ENCODE data around the gene PIK3R6. TPM values are rescaled to one million over a fixed set of nuclear protein-coding genes. Genes with fewer than 3 reads are reported as not detected.

The PIK3R6 gene
- total and polyA plus RNA-seq, 7 experiments from 2014 or later = 0.06 to 11.3 (median 0.43) TPM

DNA sequence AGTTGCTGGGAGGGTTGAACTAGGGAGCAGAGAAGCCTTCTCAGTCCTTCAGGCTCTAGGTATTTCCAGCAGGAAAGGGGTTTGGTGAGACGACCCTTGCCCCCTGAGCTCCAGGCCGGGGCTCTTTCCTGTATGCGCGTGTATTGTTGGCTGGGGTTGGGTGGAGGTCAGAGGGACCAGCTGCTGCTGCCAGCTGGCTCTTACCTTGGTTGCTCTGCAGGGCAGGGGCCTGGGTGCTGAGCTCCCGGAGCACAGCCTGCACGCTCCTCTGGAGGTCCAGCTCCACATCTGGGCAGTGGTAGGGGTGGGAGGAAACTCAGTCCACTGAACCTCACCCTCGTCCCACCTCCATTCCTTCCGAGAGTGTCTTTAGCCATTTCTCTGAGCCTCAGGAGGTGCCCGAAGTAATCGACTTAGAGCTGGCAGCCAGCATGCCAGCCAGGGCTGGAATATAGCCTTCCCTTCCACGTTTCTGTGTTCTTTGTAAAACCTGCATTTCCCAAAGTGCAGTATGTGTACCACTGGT is 28.0 kb downstream of the PIK3R6 start:
- H3K4me3 Mint-ChIP-seq = no peak overlapping the region
- H3K27me3 Mint-ChIP-seq = no peaks in the 10 kb centered on the region
- ChIA-PET POLR2A (no interaction called here), CTCF (no interaction called here)
- Histone ChIP-seq H3K9me3 (ENCODE audit: control insufficient read depth in 2 of 3, low read length in 3 of 3) (no peaks in the 10 kb centered on the region), H3K36me3 (ENCODE audit: control insufficient read depth in 2 of 3, insufficient read depth in 3 of 3, low read length in 3 of 3) (no peaks in the 10 kb centered on the region), H3K4me1 (ENCODE audit: control insufficient read depth in 2 of 2, insufficient read depth in 2 of 2, low read length in 2 of 2) (no peaks in the 10 kb centered on the region), H3K27ac (ENCODE audit: low read depth, low read length) (no peak overlapping the region), H3K27me3 (ENCODE audit: control insufficient read depth in 2 of 2, insufficient read depth in 2 of 2, low read length in 2 of 2) (no peaks in the 10 kb centered on the region), H3K4me3 (ENCODE audit: low read length) (no peak overlapping the region)
- no peak for ATAC-seq
- no peak for DNase-seq
- H3K4me1 Mint-ChIP-seq = peaks cover 0 to 4% (median 0%) of the 10 kb centered on the region in 7 donors
- no peak overlapping the region for H3K27ac Mint-ChIP-seq
- intact Hi-C loops (cut with micrococcal nuclease) = no loop called here
- peaks cover 0 to 6% (median 0%) of the 10 kb centered on the region in 11 donors for H3K9me3 Mint-ChIP-seq
- H3K36me3 Mint-ChIP-seq = peaks cover 0 to 16% (median 4%) of the 10 kb centered on the region in 5 donors

DNA sequence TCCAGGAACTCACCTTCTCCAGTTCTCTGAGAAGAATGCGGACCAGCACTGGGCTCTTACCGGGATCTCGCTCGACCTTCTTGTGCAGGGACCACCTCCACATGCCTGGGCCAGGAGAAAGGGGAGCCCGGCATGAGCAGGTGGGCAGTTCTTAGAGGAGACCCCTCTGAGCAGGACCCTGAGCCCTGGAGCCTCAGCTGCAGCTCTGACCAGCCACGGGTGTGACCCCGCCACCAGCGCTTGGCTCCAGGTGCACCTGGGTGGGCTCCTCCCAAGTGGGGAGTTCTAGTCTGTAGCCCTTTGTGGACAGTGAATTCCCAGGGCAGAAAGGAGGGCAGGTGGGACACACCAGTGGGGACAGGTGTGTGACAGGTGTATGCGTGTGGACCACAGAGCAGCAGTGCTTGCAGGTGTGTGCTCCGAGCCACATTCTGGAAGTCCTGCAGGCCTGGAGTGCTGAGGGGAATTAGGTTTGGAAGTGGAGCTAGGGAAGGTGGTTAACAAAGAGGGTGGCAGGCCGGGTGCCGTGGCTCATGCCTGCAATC is 28.9 kb downstream of the PIK3R6 start:
- Mint-ChIP-seq H3K36me3 (peaks cover 0 to 18% (median 4%) of the 10 kb centered on the region in 5 donors), H3K27me3 (no peaks in the 10 kb centered on the region), H3K27ac (peak overlapping the region in 1 of 9 donors; percentile 22), H3K4me1 (peaks cover 0 to 1% (median 0%) of the 10 kb centered on the region in 7 donors), H3K4me3 (no peak overlapping the region), H3K9me3 (peaks cover 0 to 6% (median 0%) of the 10 kb centered on the region in 11 donors)
- H3K4me1 ChIP-seq (ENCODE audit: control insufficient read depth in 2 of 2, insufficient read depth in 2 of 2, low read length in 2 of 2) = no peaks in the 10 kb centered on the region
- H3K36me3 ChIP-seq (ENCODE audit: control insufficient read depth in 2 of 3, insufficient read depth in 3 of 3, low read length in 3 of 3) = no peaks in the 10 kb centered on the region
- DNase-seq (no peak), ATAC-seq (no peak)
- no peaks in the 10 kb centered on the region for H3K27me3 ChIP-seq (ENCODE audit: control insufficient read depth in 2 of 2, insufficient read depth in 2 of 2, low read length in 2 of 2)
- ChIA-PET POLR2A (no interaction called here), CTCF (no interaction called here)
- H3K27ac ChIP-seq (ENCODE audit: low read depth, low read length) = no peak overlapping the region
- H3K9me3 ChIP-seq (ENCODE audit: control insufficient read depth in 2 of 3, low read length in 3 of 3) = no peaks in the 10 kb centered on the region
- H3K4me3 ChIP-seq (ENCODE audit: low read length) = no peak overlapping the region
- intact Hi-C loops (cut with micrococcal nuclease) = no loop called here

DNA sequence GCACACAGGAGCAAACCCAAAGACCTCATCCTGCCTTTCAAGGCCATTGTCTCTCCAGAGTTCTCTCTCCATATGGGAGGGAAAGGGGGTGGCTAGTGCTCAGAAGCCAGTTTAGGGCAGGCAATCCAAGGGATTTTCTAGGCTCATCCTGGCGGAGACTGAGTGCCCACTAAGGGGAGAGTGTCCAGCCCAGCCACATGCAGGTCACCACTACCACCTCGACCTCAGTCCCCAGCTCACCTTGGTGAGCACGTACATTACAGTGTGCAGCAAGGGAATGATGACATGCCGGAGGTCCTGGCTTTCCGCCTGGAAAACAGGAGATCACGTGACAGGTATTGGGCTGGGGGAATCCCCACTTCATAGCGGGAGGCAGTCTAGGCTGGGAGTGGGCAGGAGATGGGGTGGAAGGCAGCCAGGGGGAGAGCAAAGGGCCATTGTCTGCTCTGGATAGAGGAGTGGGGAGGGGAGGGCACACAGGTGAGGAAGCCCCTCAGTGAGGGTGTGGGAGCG is 29.9 kb downstream of the PIK3R6 start:
- no peaks in the 10 kb centered on the region for H3K27me3 ChIP-seq (ENCODE audit: control insufficient read depth in 2 of 2, insufficient read depth in 2 of 2, low read length in 2 of 2)
- H3K9me3 Mint-ChIP-seq = peaks cover 0 to 6% (median 0%) of the 10 kb centered on the region in 11 donors
- CTCF ChIA-PET = no interaction called here
- intact Hi-C loops (cut with micrococcal nuclease) = no loop called here
- no peak overlapping the region for H3K4me3 ChIP-seq (ENCODE audit: low read length)
- no peak overlapping the region for H3K27ac ChIP-seq (ENCODE audit: low read depth, low read length)
- no peaks in the 10 kb centered on the region for H3K4me1 Mint-ChIP-seq
- no peak overlapping the region for H3K27ac Mint-ChIP-seq
- POLR2A ChIA-PET = no interaction called here
- DNase-seq = no peak
- H3K36me3 ChIP-seq (ENCODE audit: control insufficient read depth in 2 of 3, insufficient read depth in 3 of 3, low read length in 3 of 3) = no peaks in the 10 kb centered on the region
- no peak overlapping the region for H3K4me3 Mint-ChIP-seq
- H3K36me3 Mint-ChIP-seq = peaks cover 0 to 18% (median 4%) of the 10 kb centered on the region in 5 donors
- H3K9me3 ChIP-seq (ENCODE audit: control insufficient read depth in 2 of 3, low read length in 3 of 3) = no peaks in the 10 kb centered on the region
- ATAC-seq = no peak
- H3K27me3 Mint-ChIP-seq = no peaks in the 10 kb centered on the region
- H3K4me1 ChIP-seq (ENCODE audit: control insufficient read depth in 2 of 2, insufficient read depth in 2 of 2, low read length in 2 of 2) = no peaks in the 10 kb centered on the region

DNA sequence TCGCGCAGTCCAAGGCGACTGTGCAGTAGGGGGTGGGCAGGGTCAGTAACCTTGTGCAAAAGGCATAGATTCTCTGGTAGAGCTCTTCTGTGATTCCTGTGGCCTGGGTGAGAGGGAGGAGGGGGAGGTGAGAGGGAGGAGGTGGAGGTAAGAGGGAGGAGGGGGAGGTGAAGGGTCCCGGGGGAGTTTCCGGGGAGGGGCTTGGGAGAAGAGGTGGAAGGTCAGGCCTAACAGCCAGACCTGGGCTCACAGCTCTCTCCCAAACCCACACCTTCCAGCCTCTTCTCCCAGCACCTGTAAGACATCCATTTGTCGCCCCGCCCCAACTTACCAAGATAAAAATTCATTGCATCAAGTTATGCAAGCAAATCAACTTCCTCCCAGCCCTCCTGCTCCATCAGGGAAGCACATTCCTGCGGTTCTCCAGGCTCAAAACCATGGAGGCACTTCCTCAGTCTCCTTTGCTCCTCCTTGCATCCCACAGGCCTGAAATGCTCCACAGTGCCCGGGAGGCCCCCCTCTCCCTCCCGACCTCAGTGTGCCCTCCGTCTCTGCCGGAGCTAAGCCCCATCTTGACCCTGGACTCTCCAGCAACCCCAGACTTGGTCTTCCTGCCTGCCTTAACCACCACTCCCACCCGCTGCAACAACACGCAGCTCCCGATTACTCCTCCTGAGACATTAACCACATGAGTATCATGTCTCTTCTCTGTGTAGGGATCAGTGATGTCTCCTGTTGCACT is 30.5 kb downstream of the PIK3R6 start:
- Mint-ChIP-seq H3K9me3 (peaks cover 0 to 6% (median 0%) of the 10 kb centered on the region in 11 donors), H3K36me3 (peaks cover 0 to 18% (median 4%) of the 10 kb centered on the region in 5 donors), H3K27me3 (no peaks in the 10 kb centered on the region), H3K4me1 (no peaks in the 10 kb centered on the region), H3K27ac (no peak overlapping the region), H3K4me3 (no peak overlapping the region)
- Histone ChIP-seq H3K27me3 (ENCODE audit: control insufficient read depth in 2 of 2, insufficient read depth in 2 of 2, low read length in 2 of 2) (no peaks in the 10 kb centered on the region), H3K4me3 (ENCODE audit: low read length) (no peak overlapping the region), H3K9me3 (ENCODE audit: control insufficient read depth in 2 of 3, low read length in 3 of 3) (no peaks in the 10 kb centered on the region), H3K27ac (ENCODE audit: low read depth, low read length) (no peak overlapping the region), H3K4me1 (ENCODE audit: control insufficient read depth in 2 of 2, insufficient read depth in 2 of 2, low read length in 2 of 2) (no peaks in the 10 kb centered on the region), H3K36me3 (ENCODE audit: control insufficient read depth in 2 of 3, insufficient read depth in 3 of 3, low read length in 3 of 3) (no peaks in the 10 kb centered on the region)
- CTCF ChIA-PET = no interaction called here
- intact Hi-C loops (cut with micrococcal nuclease) = no loop called here
- ATAC-seq (no peak), DNase-seq (no peak)
- POLR2A ChIA-PET = no interaction called here

DNA sequence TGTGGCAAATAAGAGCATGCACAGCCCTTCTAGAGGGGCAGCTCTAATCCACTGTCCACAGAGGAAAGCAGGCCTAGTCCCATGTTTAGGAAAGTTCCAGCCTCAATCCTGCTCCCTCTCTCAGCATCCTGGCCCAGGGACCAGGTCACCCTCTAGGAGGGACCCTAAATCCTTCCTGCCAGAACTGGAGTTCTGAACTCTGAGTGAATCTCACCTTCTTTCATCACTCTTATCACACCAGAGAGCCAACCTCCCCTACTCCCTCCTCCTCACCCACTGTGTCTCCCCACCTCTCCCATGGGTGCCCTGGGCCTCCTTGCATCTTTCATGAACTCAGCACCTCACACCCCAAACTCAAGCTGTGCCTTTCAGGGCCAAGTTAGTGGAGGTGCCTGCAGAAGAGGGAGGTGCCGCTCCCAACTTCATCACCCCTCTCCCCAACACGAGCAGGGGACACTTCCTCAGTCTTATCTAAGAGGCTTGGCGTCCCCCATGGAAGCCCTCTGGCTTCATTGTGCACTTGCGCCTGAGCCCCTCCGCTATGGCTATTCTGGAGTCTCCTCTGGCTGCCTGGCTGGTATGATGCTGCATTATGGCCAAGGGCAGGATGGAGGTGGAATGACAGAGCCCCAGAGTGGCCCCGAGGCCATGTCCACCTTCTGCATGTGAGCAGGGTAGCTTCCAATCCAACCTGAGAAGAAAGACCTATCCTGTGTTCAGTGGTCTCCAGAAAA is 31.7 kb downstream of the PIK3R6 start:
- intact Hi-C loops (cut with micrococcal nuclease) = no loop called here
- CTCF ChIA-PET = no interaction called here
- H3K36me3 ChIP-seq (ENCODE audit: control insufficient read depth in 2 of 3, insufficient read depth in 3 of 3, low read length in 3 of 3) = no peaks in the 10 kb centered on the region

DNA sequence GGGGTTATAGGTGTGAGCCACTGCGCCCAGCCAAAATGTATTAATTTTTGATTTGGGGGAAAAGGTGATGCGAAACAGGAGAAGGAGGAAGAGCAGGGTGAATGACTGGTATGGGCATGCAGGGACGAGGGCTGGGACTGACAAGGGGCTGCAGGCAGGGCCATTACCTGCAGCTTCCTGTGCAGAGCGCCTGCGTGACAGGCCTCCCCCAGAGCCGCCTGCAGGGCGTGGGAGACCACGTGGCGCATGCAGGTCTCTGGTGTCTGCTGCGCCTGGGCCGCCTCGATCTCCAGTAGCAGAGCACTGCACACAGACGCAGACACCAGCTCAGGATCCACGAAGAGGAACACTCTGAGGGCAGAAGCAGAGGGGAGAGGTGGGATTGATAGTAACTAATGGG is 32.4 kb downstream of the PIK3R6 start:
- intact Hi-C loops (cut with micrococcal nuclease) = no loop called here
- no peaks in the 10 kb centered on the region for H3K36me3 ChIP-seq (ENCODE audit: control insufficient read depth in 2 of 3, insufficient read depth in 3 of 3, low read length in 3 of 3)
- H3K4me3 ChIP-seq (ENCODE audit: low read length) = no peak overlapping the region
- CTCF ChIA-PET = no interaction called here
- H3K27ac ChIP-seq (ENCODE audit: low read depth, low read length) = no peak overlapping the region
- H3K27ac Mint-ChIP-seq = no peak overlapping the region
- no peak overlapping the region for H3K4me3 Mint-ChIP-seq
- no peaks in the 10 kb centered on the region for H3K4me1 ChIP-seq (ENCODE audit: control insufficient read depth in 2 of 2, insufficient read depth in 2 of 2, low read length in 2 of 2)
- peaks cover 0 to 16% (median 4%) of the 10 kb centered on the region in 5 donors for H3K36me3 Mint-ChIP-seq
- H3K4me1 Mint-ChIP-seq = no peaks in the 10 kb centered on the region
- DNase-seq = no peak
- POLR2A ChIA-PET = no interaction called here
- ATAC-seq = no peak
- H3K27me3 Mint-ChIP-seq = no peaks in the 10 kb centered on the region
- H3K9me3 Mint-ChIP-seq = peaks cover 0 to 3% (median 0%) of the 10 kb centered on the region in 11 donors
- no peaks in the 10 kb centered on the region for H3K27me3 ChIP-seq (ENCODE audit: control insufficient read depth in 2 of 2, insufficient read depth in 2 of 2, low read length in 2 of 2)
- H3K9me3 ChIP-seq (ENCODE audit: control insufficient read depth in 2 of 3, low read length in 3 of 3) = no peaks in the 10 kb centered on the region

More for the DNA sequence above, 31.7 kb downstream of the PIK3R6 start:
- no peaks in the 10 kb centered on the region for H3K4me1 ChIP-seq (ENCODE audit: control insufficient read depth in 2 of 2, insufficient read depth in 2 of 2, low read length in 2 of 2)
- ATAC-seq (no peak), DNase-seq (no peak)
- H3K27me3 ChIP-seq (ENCODE audit: control insufficient read depth in 2 of 2, insufficient read depth in 2 of 2, low read length in 2 of 2) = no peaks in the 10 kb centered on the region
- no peak overlapping the region for H3K4me3 ChIP-seq (ENCODE audit: low read length)
- H3K36me3 Mint-ChIP-seq = peaks cover 0 to 16% (median 4%) of the 10 kb centered on the region in 5 donors
- peak overlapping the region in 1 of 9 donors; percentile 30 for H3K27ac Mint-ChIP-seq
- no peak overlapping the region for H3K27ac ChIP-seq (ENCODE audit: low read depth, low read length)
- POLR2A ChIA-PET = no interaction called here
- H3K27me3 Mint-ChIP-seq = no peaks in the 10 kb centered on the region
- no peaks in the 10 kb centered on the region for H3K9me3 ChIP-seq (ENCODE audit: control insufficient read depth in 2 of 3, low read length in 3 of 3)
- H3K4me1 Mint-ChIP-seq = no peaks in the 10 kb centered on the region
- peaks cover 0 to 3% (median 0%) of the 10 kb centered on the region in 11 donors for H3K9me3 Mint-ChIP-seq
- H3K4me3 Mint-ChIP-seq = no peak overlapping the region

All from naive thymus-derived CD4-positive, alpha-beta T cell (primary cell).